HG02943 (cell line): ENCODE data around the gene RCE1.

ENCODE experiments used
- ATAC-seq: cut with Tn5 transposase; IDR thresholded peaks from one replicate; pipeline ENCODE4 v1.9.1; 2021; ENCODE audit warnings: mild to moderate bottlenecking, low read depth, moderate library complexity; ENCODE audit not compliant: unreplicated experiment

The RCE1 gene

DNA sequence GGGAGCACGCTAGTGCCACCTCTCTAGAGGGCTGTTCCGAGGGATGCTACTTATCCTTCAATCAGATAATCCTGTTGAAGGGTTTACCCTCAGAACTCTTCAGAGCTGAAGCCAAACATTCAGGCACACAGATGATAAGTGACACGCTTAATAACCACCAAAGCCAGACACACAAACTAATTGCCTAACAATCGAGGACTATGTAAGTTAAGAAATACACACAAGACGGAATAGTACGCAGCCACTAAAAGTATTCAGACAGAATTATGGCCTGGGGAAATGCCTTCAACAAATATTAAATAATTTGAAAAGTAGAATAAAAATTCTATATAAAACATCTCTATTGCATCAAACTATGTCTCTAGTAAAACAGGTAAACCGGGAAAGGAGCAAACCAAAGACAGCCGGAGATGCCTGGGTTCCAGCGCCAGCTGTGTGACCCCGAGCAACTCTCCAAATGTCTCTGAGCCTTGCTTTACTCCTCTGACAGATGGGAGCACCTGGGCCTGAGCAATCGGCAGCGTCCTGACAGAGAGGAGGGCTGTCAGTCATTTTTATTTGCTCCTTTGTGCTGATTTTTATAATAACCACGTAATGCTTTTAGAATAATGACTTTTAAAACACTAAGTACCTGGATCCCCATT, 25.0 kb downstream of the RCE1 start:
- ATAC-seq = no peak

DNA sequence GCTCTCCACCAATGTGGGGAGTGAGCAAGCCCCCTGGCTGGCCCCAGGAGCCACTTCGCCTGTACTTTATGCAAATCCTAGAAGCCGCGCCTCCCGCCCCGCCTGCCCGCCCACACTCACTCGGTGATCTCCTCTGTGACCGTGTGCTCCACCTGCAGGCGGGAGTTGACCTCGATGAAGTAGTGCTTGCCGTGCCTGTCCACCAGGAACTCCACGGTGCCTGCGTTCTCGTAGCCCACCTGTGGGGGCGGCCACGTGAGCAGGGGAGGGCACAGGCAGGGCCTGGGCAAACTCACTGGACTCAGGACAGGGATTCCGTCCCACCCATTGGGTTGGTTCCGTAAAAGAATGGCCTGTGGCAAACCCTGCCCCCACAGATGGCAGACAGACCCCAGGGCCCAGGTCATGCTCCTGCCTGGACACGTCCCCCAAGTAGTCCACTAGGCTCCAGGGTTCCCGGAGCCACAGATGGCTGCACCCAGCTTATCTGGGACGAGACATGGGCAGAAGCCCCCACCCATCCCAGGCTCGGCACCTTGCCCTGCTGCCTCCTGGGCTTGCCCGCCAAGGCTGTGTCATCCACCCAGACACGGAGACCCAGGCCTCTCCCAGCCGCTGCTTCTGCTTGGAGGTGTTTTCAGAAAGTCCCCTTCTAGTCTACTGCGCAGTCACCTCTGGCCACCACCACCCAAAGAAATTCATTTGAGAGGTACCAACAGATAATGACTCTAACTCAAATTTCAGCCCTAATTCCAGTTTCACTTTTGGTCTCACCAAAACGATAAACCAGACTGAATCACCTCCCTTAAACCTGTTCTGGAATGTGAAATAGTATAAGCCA, 25.7 kb downstream of the RCE1 start:
- no peak for ATAC-seq

DNA sequence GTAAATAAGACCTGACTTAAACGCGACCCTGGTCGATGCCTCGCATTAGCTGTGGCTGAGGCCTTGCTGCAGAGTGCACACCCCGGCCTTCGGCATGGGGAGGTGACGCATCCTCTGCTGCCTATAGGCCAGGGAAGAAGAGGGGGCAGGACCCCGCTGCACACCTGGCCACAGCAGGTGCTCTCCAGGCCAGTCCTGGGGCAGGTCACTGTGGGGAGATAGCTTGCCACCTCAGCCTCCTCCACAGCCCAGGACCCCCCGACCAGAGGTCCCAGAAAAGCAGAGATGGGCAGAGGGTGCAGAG, 26.3 kb downstream of the RCE1 start:
- no peak for ATAC-seq

- ATAC-seq = no peak
Observed at GRCh38 chr11:66870131-66870530, 26.9 kb downstream of the RCE1 start.

- ATAC-seq = no peak
Observed at GRCh38 chr11:66870616-66871520, 27.6 kb downstream of the RCE1 start.

- ATAC-seq = no peak
Observed at GRCh38 chr11:66871521-66871901, 28.3 kb downstream of the RCE1 start.

GRCh38 chr11:66874232-66874631, 31.0 kb downstream of the RCE1 start:
- no peak for ATAC-seq

DNA sequence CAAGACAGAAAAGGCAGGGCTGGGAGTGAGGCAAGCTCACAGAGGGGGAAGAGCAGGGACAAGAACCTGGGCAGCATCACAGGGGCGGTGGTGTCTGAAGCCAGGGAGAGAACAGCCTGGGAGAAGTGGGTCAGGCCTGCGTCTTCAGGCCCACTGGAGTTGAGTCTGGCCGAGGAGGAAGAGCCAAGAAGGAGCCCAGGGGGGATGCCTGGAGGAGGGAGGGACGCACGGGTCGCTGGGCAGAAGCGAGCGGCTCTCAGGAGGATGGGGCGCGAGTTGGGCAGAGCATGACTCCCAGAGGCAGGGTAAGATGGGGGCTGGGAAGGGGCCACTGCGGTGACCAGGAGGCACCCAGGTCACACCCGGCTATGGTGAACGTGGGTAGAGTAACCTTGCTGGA, 32.1 kb downstream of the RCE1 start:
- no peak for ATAC-seq

GRCh38 chr11:66877588-66878385, 34.5 kb downstream of the RCE1 start:
- ATAC-seq = no peak

DNA sequence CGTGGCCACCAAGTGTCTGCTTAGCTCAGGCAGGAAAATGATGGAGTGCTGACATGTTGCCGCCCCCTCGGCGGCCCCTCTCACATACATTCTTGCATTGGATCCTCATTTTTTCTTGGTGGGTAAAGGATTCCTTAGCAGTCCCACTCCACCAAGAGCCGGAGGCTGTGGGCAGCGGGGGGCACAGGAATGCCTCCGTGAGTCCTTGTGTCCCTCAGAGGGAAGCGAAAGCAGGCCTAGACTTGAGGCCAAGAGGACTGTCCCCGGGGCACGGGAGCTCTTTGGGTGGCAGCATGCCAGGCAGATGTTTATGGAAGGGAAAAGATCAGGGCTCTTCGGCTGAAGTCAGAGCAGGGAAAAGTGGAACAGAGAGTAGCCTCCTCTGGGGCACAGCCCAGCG, 35.2 kb downstream of the RCE1 start:
- no peak for ATAC-seq

DNA sequence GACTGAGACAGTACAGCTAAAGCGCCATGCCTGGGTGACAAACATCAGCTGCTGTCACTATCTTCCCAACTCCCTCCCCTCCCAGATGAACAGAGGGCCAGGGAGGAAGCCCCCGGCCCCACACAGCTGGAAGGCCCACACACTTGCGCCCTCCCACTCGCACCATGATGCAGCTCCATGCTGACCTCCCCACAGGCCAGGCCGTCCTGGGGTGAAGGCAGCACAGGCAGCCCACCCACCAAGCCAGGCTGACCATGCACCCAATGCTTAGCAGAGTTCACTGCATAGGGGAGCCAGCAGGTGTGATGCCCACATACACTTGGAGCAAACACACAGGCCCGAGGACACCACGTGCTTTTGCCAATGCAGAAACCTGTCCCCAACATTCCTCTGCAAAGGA, 35.8 kb downstream of the RCE1 start:
- ATAC-seq = no peak

DNA sequence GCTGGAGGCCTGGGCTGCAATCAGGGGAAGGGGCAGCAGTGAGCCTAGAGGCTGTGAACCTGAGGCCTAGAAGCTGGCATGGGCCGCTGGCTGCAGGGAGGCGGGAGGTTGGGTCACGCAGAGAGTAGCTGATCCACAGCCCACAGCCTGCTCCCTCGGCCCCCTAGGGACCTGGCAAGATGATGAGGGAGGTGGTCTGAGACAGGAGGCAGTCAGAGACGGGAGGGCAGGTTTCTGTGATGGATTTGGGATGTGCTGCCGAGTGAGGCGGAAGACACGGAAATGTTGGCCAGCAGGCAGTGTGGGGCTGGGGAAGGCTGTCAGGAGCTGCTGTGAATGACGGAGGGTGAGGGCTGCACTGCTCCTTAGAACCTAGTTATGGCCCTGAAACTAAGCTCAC, 36.3 kb downstream of the RCE1 start:
- ATAC-seq = no peak

DNA sequence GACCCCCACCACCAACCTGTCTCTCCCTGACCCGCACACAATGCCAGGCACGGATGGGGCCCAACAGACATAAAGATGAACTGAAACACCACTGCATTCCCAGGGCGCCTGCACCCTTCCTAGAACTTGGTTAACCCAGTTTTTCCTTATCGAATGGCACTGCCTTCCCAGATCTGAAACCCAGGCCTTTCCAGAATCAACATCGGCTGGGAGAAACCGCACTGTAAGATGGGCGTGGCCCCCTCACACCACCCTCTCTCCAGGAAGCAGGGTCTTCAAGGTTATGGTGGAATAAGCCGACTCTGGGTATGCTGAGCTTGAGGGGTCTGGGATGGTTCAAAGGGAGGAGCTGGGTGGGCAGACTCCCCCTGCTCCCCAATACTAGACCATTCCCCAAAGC, 36.8 kb downstream of the RCE1 start:
- ATAC-seq = no peak

DNA sequence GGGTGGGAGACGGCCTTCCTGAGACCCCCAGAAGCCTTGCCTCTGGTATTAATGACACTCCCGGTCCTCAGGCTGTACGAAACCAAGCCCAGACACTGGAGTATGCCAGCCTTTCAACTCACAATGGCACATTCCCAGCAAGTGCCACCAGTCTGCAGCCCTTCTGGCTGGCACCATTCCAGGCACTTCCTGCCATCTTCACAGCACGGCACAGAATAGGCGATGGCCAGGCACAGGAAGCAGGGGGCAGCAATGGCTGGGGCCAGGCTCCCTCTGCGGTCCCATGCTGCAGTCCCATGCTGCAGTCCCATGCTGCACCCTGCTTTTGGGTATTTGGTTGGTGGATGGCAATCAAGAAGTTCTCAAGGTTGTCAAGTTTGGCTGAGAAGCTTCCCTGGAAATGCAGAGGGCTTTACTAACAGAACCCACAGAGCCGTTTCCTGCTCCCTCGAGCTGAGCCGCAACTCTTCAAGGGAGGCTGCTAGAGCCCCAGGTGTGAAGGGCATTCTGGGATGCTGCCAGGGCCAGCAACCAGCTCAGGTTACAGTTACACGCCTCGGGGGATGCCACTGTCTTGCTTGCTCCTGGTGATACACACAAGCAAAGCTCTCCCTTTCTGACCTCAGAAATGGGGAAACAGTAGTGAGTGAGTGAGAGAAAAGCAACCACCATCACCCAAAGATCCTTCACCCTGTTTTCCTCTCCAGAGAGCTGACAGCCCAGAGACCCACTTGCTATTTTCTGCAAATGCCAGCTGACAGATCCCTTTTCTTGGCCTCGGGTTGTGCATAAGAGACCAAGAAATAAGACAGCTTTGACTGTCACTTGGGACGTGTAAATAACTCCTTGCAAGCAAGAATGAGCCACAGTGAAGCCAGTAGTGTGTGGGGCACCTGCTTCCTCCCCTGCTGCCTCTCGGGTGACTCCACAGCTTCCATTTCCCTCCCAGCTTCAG, 37.5 kb downstream of the RCE1 start:
- ATAC-seq = no peak

DNA sequence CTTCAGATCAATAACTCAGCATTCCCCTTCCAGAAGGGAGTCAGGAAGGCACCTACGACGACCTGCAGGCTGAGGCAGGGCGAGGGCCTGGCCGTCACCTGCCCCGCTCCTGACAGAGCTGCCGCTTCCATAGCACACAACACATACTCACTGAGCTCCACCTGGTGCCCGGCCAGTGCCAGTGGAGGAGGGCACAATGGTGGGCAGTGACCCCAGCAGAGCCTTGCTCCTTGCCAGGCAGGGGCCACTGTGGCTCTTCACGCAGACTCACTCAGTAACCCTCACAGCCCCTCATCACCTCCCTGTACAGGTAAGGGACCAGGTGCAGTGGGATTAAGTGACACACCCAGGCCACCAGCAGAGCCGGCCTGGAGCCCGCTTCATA, 38.2 kb downstream of the RCE1 start:
- ATAC-seq = no peak

DNA sequence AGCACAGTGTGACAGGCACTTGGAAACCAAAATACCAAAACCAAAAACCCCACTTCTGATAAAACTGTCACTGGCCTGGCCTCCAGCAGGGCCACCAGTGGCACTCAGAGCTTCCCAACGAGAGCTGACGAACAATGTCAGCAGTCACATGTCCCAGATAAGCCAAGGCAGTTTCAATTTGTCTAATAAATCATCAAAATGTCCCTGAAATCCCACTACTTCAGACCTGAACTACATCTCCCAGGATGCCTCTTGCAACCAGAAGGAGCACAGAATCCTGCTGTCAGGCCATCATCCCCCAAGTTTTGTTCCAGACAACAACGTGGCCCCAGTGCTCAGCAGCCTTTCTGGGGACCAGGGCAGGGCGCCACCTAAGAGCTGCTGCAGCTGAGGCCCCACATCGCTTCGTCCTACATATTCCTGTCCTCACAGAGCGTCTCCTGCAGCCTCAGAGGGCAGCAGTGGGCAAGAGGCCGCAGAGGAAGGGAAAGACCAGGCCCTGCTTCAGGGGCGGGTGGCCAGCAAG, 38.7 kb downstream of the RCE1 start:
- no peak for ATAC-seq

GRCh38 chr11:66882561-66883015, 39.3 kb downstream of the RCE1 start:
- no peak for ATAC-seq

DNA sequence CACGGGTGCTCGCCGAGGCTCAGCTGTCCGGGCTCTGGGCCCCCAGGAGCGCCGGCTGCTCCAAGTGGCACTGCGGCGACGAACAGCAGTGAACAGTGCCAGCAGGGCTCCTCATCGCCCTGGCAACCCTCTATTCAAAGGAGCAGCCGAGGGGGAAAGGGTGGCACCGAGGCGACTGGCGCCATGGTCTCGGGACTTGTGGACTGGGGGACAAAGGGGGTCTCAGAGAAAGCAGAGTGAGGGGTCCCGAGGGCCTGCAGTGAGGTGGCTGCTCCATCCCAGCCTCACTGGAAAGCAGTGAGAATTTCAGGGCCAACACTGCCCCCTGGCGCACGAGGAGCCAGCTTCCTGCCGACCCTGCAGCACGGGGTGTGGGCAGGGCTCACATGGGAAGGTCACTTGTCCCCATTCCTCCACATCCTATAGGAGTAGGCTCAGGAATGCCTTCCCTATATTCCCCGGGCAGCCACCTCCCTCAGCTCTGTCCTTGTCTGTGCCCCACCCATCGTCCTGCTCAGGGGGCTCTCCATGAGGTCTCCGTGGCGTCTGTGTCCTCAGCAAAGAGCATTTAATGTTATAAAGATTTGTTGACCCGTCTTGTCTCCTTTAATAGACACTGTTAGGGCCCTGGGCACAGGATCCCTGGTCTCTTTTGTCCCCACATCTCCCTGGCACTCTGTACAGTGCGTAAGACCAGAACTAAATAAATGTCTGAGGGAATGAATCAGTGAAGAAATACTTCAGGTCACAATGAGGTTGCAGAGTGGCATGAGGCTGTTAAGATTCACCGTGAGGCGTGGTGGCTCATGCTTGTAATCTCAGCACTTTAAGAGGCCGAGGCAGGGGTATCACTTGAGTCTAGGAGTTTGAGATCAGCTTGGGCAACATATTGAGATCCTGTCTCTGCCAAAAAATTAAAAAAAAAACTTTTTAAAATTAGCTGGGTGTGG, 40.0 kb downstream of the RCE1 start:
- ATAC-seq = no peak
